PC-3 (cell line): ENCODE data around the gene AFF3. TPM values are rescaled to one million over a fixed set of nuclear protein-coding genes. Genes with fewer than 3 reads are reported as not detected.

Experiments
- ATAC-seq: fragments of 200-7000 bp; cut with Tn5 transposase; 2 replicates; pipeline ENCODE4 v1.9.1; 2020; ENCODE audit warnings: mild to moderate bottlenecking, moderate library complexity
- BruUV-seq: library from RNA; stranded (reverse); fragments of 400-500 nt; replicated peaks from 2 replicates; lab custom pipeline; 2021; lab: Mats Ljungman, UMichigan
- CTCF ChIA-PET: fragments of 300-600 bp; sonication (Branson Sonifier 250); formaldehyde crosslinking; loops from one replicate; lab custom pipeline; 2022; ENCODE audit warnings: antibody characterized with exemption; lab: Charles Lee
- POLR2A ChIA-PET: fragments of 300-600 bp; sonication (Branson Sonifier 250); formaldehyde crosslinking; loops from one replicate; lab custom pipeline; 2022; ENCODE audit warnings: antibody characterized with exemption; ENCODE audit not compliant: unreplicated experiment; lab: Charles Lee
- DNase-seq: peaks from one replicate; pipeline ENCODE4 v3.0.0-alpha.2; 2015
- H2AFZ ChIP-seq: fragments of 300-600 bp; sonication (generic); 2 replicates; pipeline ENCODE4 v1.6.0; 2016; ENCODE audit warnings: antibody characterized with exemption, low read length
- H3F3A ChIP-seq: fragments of 300-600 bp; sonication (generic); one replicate; pipeline ENCODE4 v1.6.0; 2017; ENCODE audit warnings: antibody characterized with exemption, low read length, control low read depth, mild to moderate bottlenecking; ENCODE audit not compliant: unreplicated experiment
- H3K27ac ChIP-seq: fragments of 300-600 bp; sonication (generic); 2 replicates; pipeline ENCODE4 v1.5.1; 2016; ENCODE audit warnings: mild to moderate bottlenecking, low read length
- H3K27me3 ChIP-seq: fragments of 300-600 bp; sonication (generic); 2 replicates; pipeline ENCODE4 v1.6.1; 2016; ENCODE audit warnings: low read length, mixed read lengths
- H3K36me3 ChIP-seq: fragments of 300-600 bp; sonication (generic); 2 replicates; pipeline ENCODE4 v1.6.1; 2016; ENCODE audit warnings: low read depth, mixed run types, low read length, mixed read lengths
- H3K4me1 ChIP-seq: fragments of 300-600 bp; sonication (generic); 2 replicates; pipeline ENCODE4 v1.5.1; 2016; ENCODE audit warnings: low read length; ENCODE audit not compliant: insufficient read depth
- H3K4me2 ChIP-seq: fragments of 300-600 bp; sonication (generic); 2 replicates; pipeline ENCODE4 v1.6.0; 2016; ENCODE audit warnings: low read length
- H3K4me3 ChIP-seq: fragments of 300-600 bp; sonication (generic); 2 replicates; pipeline ENCODE4 v1.5.1; 2016; ENCODE audit warnings: mild to moderate bottlenecking, low read length, mixed read lengths
- H3K79me2 ChIP-seq: fragments of 300-600 bp; sonication (generic); 2 replicates; pipeline ENCODE4 v1.6.1; 2017; ENCODE audit warnings: low read length, mixed read lengths
- H3K9ac ChIP-seq: fragments of 300-600 bp; sonication (generic); 2 replicates; pipeline ENCODE4 v1.6.0; 2016; ENCODE audit warnings: mild to moderate bottlenecking, low read length
- H3K9me2 ChIP-seq: fragments of 300-600 bp; sonication (generic); replicated peaks from 2 replicates; pipeline ENCODE4 v1.6.1; 2016; ENCODE audit warnings: mixed run types, low read length, mixed read lengths
- H3K9me3 ChIP-seq: fragments of 300-600 bp; sonication (generic); 2 replicates; pipeline ENCODE4 v1.6.1; 2016; ENCODE audit warnings: low read length, mixed read lengths
- H4K20me1 ChIP-seq: fragments of 300-600 bp; sonication (generic); 2 replicates; pipeline ENCODE4 v1.6.1; 2016; ENCODE audit warnings: low read length, mixed read lengths
- CTCF ChIP-seq: fragments of 300-600 bp; sonication (generic); conservative IDR thresholded peaks from 2 replicates; pipeline ENCODE4 v1.5.1; 2017; ENCODE audit warnings: antibody characterized with exemption, low read depth, mild to moderate bottlenecking, low read length
- EZH2 ChIP-seq: fragments of 300-600 bp; sonication (generic); IDR thresholded peaks from one replicate; pipeline ENCODE4 v1.6.1; 2017; ENCODE audit warnings: antibody characterized with exemption, mild to moderate bottlenecking, low read length; ENCODE audit not compliant: unreplicated experiment
- EZH2phosphoT487 ChIP-seq: fragments of 300-600 bp; sonication (generic); IDR thresholded peaks from 2 replicates; pipeline ENCODE4 v1.6.1; 2018; ENCODE audit warnings: mild to moderate bottlenecking, antibody characterized with exemption, low read length, borderline replicate concordance
- intact Hi-C: fragments of 100-400 bp; cut with micrococcal nuclease; formaldehyde crosslinking; loops from 2 replicates; pipeline ENCODE4 v1.9.0; 2023
- total RNA-seq: library from RNA; depleted of rRNA; stranded (reverse); fragments of >200 nt; gene quantifications from 2 replicates; pipeline ENCODE4 v1.2.3, GENCODE V29; 2014

AFF3 gene
- total RNA-seq, 1 experiment from 2014 or later, result 0.04 TPM

GRCh38 chr2:99680946-99681345, 461.4 kb downstream of the AFF3 start:
- no peak overlapping the region for H3K4me2 ChIP-seq
- no peaks in the 10 kb centered on the region for H3K4me1 ChIP-seq
- no peak overlapping the region for H2AFZ ChIP-seq
- H3K4me3 ChIP-seq, result no peak overlapping the region
- H4K20me1 ChIP-seq, result no peaks in the 10 kb centered on the region
- TF ChIP-seq EZH2phosphoT487, result no peak
- TF ChIP-seq CTCF, result no peak
- TF ChIP-seq EZH2, result no peak
- ATAC-seq, result no peak
- DNase-seq, result peak; percentile 18
- no peaks in the 10 kb centered on the region for H3F3A ChIP-seq
- no TSS peak for BruUV-seq
- H3K9me2 ChIP-seq, result no peaks in the 10 kb centered on the region
- POLR2A ChIA-PET, result no interaction called here
- intact Hi-C loops, result no loop called here
- no peaks in the 10 kb centered on the region for H3K36me3 ChIP-seq
- H3K79me2 ChIP-seq, result no peaks in the 10 kb centered on the region
- no peaks in the 10 kb centered on the region for H3K27me3 ChIP-seq
- CTCF ChIA-PET, result no interaction called here
- H3K9me3 ChIP-seq, result no peaks in the 10 kb centered on the region
- no peak overlapping the region for H3K27ac ChIP-seq
- H3K9ac ChIP-seq, result no peak overlapping the region

GRCh38 chr2:99679518-99679917, 462.9 kb downstream of the AFF3 start:
- no peak for DNase-seq
- CTCF ChIA-PET, result no interaction called here

DNA sequence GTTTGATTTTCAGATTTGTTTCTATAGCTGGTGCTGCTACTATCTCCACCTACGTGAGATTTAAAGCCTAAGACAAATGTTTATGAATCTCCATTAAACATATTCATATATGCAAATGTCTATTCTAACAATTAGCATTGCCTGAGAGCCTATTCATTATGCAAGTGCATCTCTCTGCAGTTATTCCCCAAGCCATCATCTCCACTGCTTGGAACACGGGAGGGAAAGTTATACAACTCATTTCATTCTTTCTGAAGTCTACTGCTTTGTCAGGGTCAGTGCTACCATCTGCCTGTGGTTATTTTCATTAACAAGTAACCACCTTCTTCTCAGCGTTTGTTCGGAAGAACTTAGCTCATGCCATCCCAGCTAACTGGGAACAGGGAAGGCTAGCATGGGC, 463.8 kb downstream of the AFF3 start:
- H3K27ac ChIP-seq, result no peak overlapping the region
- no peaks in the 10 kb centered on the region for H3K79me2 ChIP-seq
- ATAC-seq, result no peak
- no peaks in the 10 kb centered on the region for H3K9me2 ChIP-seq
- CTCF ChIA-PET, result no interaction called here
- POLR2A ChIA-PET, result no interaction called here
- no peaks in the 10 kb centered on the region for H3K36me3 ChIP-seq
- H2AFZ ChIP-seq, result no peak overlapping the region
- H3F3A ChIP-seq, result no peaks in the 10 kb centered on the region
- H3K4me1 ChIP-seq, result no peaks in the 10 kb centered on the region
- H4K20me1 ChIP-seq, result no peaks in the 10 kb centered on the region
- no peak for DNase-seq
- TF ChIP-seq EZH2phosphoT487 (no peak), CTCF (no peak), EZH2 (no peak)
- BruUV-seq, result no TSS peak
- H3K4me2 ChIP-seq, result no peak overlapping the region
- no peaks in the 10 kb centered on the region for H3K27me3 ChIP-seq
- intact Hi-C loops, result no loop called here
- H3K4me3 ChIP-seq, result no peak overlapping the region
- H3K9me3 ChIP-seq, result no peaks in the 10 kb centered on the region
- no peak overlapping the region for H3K9ac ChIP-seq

More at GRCh38 chr2:99679518-99679917, 462.9 kb downstream of the AFF3 start:
- Histone ChIP-seq H3K9me2 (no peaks in the 10 kb centered on the region), H3K4me2 (no peak overlapping the region), H3K27ac (no peak overlapping the region), H3K9me3 (no peaks in the 10 kb centered on the region), H3F3A (no peaks in the 10 kb centered on the region), H3K27me3 (no peaks in the 10 kb centered on the region), H3K36me3 (no peaks in the 10 kb centered on the region), H3K79me2 (no peaks in the 10 kb centered on the region), H2AFZ (no peak overlapping the region), H3K4me3 (no peak overlapping the region), H3K9ac (no peak overlapping the region), H4K20me1 (no peaks in the 10 kb centered on the region), H3K4me1 (no peaks in the 10 kb centered on the region)
- no TSS peak for BruUV-seq
- TF ChIP-seq CTCF (no peak), EZH2phosphoT487 (no peak), EZH2 (no peak)
- ATAC-seq, result no peak
- intact Hi-C loops, result no loop called here
- POLR2A ChIA-PET, result no interaction called here
